BE2C (cell line): ENCODE data around the gene IMPDH1.

Experiments used
- DNase-seq: peaks from one replicate; pipeline ENCODE4 v3.0.0-alpha.2; 2020
- H3K27me3 ChIP-seq: fragments of 250-450 bp; sonication (Bioruptor Pico); 2 replicates; pipeline ENCODE4 v1.5.1; 2020; ENCODE audit warnings: mild to moderate bottlenecking
- H3K36me3 ChIP-seq: fragments of 250-450 bp; sonication (Bioruptor Pico); 2 replicates; pipeline ENCODE4 v1.5.1; 2020; ENCODE audit warnings: mild to moderate bottlenecking
- H3K4me1 ChIP-seq: fragments of 250-450 bp; sonication (Bioruptor Pico); 2 replicates; pipeline ENCODE4 v1.5.1; 2020
- H3K4me3 ChIP-seq: 2 replicates; pipeline ENCODE4 v1.5.1; 2011; ENCODE audit warnings: low read depth, low read length
- H3K9me3 ChIP-seq: fragments of 250-450 bp; sonication (Bioruptor Pico); 2 replicates; pipeline ENCODE4 v1.5.1; 2020
- TF ChIP-seq, protein P1 (sequence below): IDR thresholded peaks from 2 replicates; pipeline ENCODE4 v1.5.1; 2012; ENCODE audit warnings: mild to moderate bottlenecking, low read depth, low read length

Gene IMPDH1

DNA sequence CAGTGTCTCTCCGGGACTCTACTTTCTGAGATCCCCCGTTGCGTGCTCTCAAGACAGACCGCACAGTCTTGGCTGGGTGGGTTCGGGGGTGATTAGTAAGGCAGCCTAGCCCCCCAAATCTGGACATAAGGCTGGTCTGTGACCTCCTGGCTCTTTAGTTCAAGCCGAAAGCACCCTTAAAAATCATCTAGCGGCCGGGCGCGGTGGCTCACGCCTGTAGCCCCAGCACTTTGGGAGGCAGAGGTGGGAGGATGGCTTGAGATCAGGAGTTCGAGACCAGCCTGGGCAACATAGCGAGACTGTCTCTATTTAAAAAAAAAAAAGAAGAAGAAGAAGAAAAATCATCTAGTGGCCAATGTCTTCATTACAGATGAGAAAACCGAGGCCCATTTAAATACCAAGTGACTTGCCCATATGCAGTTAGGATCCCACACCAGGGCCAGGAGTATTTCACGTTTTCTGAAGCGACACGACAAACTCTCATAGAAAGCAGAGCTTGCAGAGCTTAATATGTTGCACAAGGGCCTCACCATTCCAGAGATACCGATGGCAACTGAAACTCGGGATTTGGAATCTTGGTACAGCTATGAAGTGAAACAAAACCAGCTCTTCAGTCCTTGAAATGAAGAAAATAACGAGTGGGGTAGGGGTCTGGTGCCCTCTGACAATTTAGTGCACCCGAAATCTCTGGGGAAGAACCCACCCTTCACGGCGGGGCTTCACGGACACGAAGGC is 45.2 kb upstream of the IMPDH1 start:
- TF ChIP-seq, protein P1, sequence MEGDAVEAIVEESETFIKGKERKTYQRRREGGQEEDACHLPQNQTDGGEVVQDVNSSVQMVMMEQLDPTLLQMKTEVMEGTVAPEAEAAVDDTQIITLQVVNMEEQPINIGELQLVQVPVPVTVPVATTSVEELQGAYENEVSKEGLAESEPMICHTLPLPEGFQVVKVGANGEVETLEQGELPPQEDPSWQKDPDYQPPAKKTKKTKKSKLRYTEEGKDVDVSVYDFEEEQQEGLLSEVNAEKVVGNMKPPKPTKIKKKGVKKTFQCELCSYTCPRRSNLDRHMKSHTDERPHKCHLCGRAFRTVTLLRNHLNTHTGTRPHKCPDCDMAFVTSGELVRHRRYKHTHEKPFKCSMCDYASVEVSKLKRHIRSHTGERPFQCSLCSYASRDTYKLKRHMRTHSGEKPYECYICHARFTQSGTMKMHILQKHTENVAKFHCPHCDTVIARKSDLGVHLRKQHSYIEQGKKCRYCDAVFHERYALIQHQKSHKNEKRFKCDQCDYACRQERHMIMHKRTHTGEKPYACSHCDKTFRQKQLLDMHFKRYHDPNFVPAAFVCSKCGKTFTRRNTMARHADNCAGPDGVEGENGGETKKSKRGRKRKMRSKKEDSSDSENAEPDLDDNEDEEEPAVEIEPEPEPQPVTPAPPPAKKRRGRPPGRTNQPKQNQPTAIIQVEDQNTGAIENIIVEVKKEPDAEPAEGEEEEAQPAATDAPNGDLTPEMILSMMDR, result no peak; the same call in 1 of the 2 replicates
- peaks cover 16% of the 10 kb centered on the region for H3K4me1 ChIP-seq
- H3K27me3 ChIP-seq, result no peaks in the 10 kb centered on the region
- DNase-seq, result no peak
- peak overlapping the region; percentile 91 for H3K4me3 ChIP-seq
- no peaks in the 10 kb centered on the region for H3K9me3 ChIP-seq
- peaks cover 7% of the 10 kb centered on the region for H3K36me3 ChIP-seq

GRCh38 chr7:128453836-128454804 is 44.3 kb upstream of the IMPDH1 start:
- H3K27me3 ChIP-seq, result no peaks in the 10 kb centered on the region
- peaks cover 16% of the 10 kb centered on the region for H3K4me1 ChIP-seq
- TF ChIP-seq, protein P1, result no peak
- peak; percentile 94 for DNase-seq
- H3K4me3 ChIP-seq, result peak overlapping the region; percentile 34
- peaks cover 7% of the 10 kb centered on the region for H3K36me3 ChIP-seq
- H3K9me3 ChIP-seq, result no peaks in the 10 kb centered on the region

DNA sequence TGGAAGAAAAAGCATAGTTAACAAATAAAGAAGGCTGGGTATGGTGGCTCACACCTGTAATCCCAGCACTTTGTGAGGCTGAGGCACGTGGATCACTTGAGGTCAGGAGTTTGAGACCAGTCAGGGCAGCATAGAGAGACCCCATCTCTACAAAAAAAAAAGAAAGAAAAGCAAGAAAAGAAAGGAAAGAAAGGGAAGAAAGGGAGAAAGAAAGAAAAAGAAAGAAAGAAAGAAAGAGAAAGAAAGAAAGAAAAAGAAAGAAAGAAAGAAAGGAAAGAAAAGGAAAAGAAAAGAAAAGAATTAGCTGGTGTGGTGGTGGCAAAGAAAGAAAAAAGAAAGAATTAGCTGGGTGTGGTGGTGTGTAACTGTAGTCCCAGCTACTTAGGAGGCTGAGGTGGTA is 42.8 kb upstream of the IMPDH1 start:
- H3K9me3 ChIP-seq, result no peaks in the 10 kb centered on the region
- H3K4me3 ChIP-seq, result no peak overlapping the region
- H3K27me3 ChIP-seq, result no peaks in the 10 kb centered on the region
- H3K36me3 ChIP-seq, result peaks cover 7% of the 10 kb centered on the region
- TF ChIP-seq, protein P1, result no peak
- H3K4me1 ChIP-seq, result peaks cover 16% of the 10 kb centered on the region
- no peak for DNase-seq

- TF ChIP-seq, protein P1, result no peak
- no peaks in the 10 kb centered on the region for H3K9me3 ChIP-seq
- peaks cover 24% of the 10 kb centered on the region for H3K4me1 ChIP-seq
- no peaks in the 10 kb centered on the region for H3K27me3 ChIP-seq
- H3K36me3 ChIP-seq, result no peaks in the 10 kb centered on the region
- H3K4me3 ChIP-seq, result no peak overlapping the region
- DNase-seq, result no peak
These were observed 41.1 kb upstream of the IMPDH1 start for GRCh38 chr7:128450913-128451312.

DNA sequence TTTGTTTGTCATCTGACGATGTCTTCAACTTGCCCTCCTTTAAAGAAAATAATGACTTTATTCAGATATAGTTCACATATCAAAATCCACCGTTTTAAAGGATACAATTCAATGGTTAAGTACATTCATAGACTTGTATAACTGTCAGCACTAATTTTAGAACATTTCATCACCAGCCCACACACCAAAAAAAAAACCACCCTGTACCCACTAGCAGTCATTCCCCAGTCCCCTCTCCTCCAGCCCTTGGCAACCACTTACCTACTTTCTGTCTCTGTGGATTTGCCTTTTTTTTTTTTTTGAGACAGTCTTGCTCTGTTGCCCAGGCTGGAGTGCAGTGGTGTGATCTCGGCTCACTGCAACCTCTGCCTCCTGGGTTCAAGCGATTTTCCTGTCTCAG is 40.6 kb upstream of the IMPDH1 start:
- TF ChIP-seq, protein P1, result no peak
- DNase-seq, result no peak

More for the DNA sequence above, 40.6 kb upstream of the IMPDH1 start:
- H3K27me3 ChIP-seq, result no peaks in the 10 kb centered on the region
- H3K9me3 ChIP-seq, result no peaks in the 10 kb centered on the region
- no peaks in the 10 kb centered on the region for H3K36me3 ChIP-seq
- peaks cover 29% of the 10 kb centered on the region for H3K4me1 ChIP-seq
- no peak overlapping the region for H3K4me3 ChIP-seq
